Mesothelial cell of epicardium (in vitro differentiated cells): Measurements from ENCODE around the gene TMEM45B. TPM values are rescaled to one million over a fixed set of nuclear protein-coding genes. Genes with fewer than 3 reads are reported as not detected.
"Not testable (repeated sequence)": the region's sequence is repeated elsewhere in the genome, so short reads cannot be mapped to it uniquely, and the experiment has no call there.

Source experiments
- DNase-seq, 2 experiments: peaks; one replicate each; pipeline ENCODE4 v3.0.0; 2021; ENCODE audit warnings: low spot score in 2 of 2; ENCODE audit not compliant: unreplicated experiment in 2 of 2
- H3K27ac Mint-ChIP-seq: 2 replicates; pipeline ENCODE4 v1.8.0; 2021; ENCODE audit warnings: mixed read lengths
- H3K27me3 Mint-ChIP-seq: 2 replicates; pipeline ENCODE4 v1.8.0; 2021; ENCODE audit warnings: low read depth, mixed read lengths
- H3K36me3 Mint-ChIP-seq: 2 replicates; pipeline ENCODE4 v1.8.0; 2021; ENCODE audit warnings: mixed read lengths
- H3K4me1 Mint-ChIP-seq: 2 replicates; pipeline ENCODE4 v1.8.0; 2021; ENCODE audit warnings: mixed read lengths
- H3K4me3 Mint-ChIP-seq: 2 replicates; pipeline ENCODE4 v1.8.0; 2021; ENCODE audit warnings: mild to moderate bottlenecking, moderate library complexity, mixed read lengths
- H3K9me3 Mint-ChIP-seq: 2 replicates; pipeline ENCODE4 v1.8.0; 2021; ENCODE audit warnings: mixed read lengths
- CTCF ChIP-seq: fragments of 200-600 bp; sonication (generic); IDR thresholded peaks from one replicate; pipeline ENCODE4 v1.5.0; 2021; ENCODE audit warnings: antibody characterized with exemption; ENCODE audit not compliant: unreplicated experiment
- total RNA-seq: library from RNA; stranded (reverse); gene quantifications from 3 replicates; pipeline ENCODE4 v1.2.1, GENCODE V29; 2021

Gene TMEM45B
- total RNA-seq, 1 donor from 2014 or later: 0.80 TPM

DNA sequence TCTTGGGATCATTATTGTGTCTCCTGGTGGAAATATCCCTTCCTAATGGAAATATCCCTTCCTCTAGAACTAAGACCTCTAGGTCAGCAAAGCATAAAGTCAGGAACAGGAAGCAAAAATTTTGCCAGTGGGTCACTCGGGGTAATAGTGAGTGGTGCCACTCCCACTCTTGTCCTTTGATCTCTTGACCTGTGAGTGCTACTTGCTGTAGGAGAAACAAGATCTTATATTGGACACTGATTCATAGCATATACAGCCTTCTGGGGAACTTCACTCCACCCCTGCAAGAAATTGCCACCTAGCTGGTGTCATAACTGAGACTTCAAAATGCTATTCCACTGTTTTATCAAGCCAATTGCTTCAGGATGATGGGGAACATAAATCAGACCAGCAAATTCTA is 44.7 kb upstream of the TMEM45B start:
- Mint-ChIP-seq H3K27me3 (no peaks in the 10 kb centered on the region), H3K4me3 (no peak overlapping the region), H3K4me1 (peaks cover 4% of the 10 kb centered on the region), H3K9me3 (peaks cover 19% of the 10 kb centered on the region), H3K27ac (no peak overlapping the region), H3K36me3 (no peaks in the 10 kb centered on the region)
- DNase-seq: no peak
- TF ChIP-seq CTCF: no peak

GRCh38 chr11:129771456-129771855 is 44.2 kb upstream of the TMEM45B start:
- peaks cover 19% of the 10 kb centered on the region for H3K9me3 Mint-ChIP-seq
- not testable (repeated sequence) for H3K27me3 Mint-ChIP-seq, H3K4me1 Mint-ChIP-seq, H3K27ac Mint-ChIP-seq, H3K36me3 Mint-ChIP-seq, H3K4me3 Mint-ChIP-seq, DNase-seq

- Mint-ChIP-seq H3K36me3 (no peaks in the 10 kb centered on the region), H3K4me1 (peaks cover 20% of the 10 kb centered on the region), H3K27me3 (peaks cover 2% of the 10 kb centered on the region), H3K27ac (no peak overlapping the region), H3K4me3 (no peak overlapping the region), H3K9me3 (peaks cover 13% of the 10 kb centered on the region)
- no peak for DNase-seq
- TF ChIP-seq CTCF: no peak
These were observed 36.8 kb upstream of the TMEM45B start for GRCh38 chr11:129778877-129779276.

- peaks cover 20% of the 10 kb centered on the region for H3K4me1 Mint-ChIP-seq
- H3K9me3 Mint-ChIP-seq: peaks cover 9% of the 10 kb centered on the region
- peak overlapping the region; percentile 84 for H3K27ac Mint-ChIP-seq
- H3K36me3 Mint-ChIP-seq: no peaks in the 10 kb centered on the region
- peaks cover 2% of the 10 kb centered on the region for H3K27me3 Mint-ChIP-seq
- DNase-seq: no peak
- TF ChIP-seq CTCF: no peak
- H3K4me3 Mint-ChIP-seq: no peak overlapping the region
These were observed 36.3 kb upstream of the TMEM45B start for GRCh38 chr11:129779342-129779741.

DNA sequence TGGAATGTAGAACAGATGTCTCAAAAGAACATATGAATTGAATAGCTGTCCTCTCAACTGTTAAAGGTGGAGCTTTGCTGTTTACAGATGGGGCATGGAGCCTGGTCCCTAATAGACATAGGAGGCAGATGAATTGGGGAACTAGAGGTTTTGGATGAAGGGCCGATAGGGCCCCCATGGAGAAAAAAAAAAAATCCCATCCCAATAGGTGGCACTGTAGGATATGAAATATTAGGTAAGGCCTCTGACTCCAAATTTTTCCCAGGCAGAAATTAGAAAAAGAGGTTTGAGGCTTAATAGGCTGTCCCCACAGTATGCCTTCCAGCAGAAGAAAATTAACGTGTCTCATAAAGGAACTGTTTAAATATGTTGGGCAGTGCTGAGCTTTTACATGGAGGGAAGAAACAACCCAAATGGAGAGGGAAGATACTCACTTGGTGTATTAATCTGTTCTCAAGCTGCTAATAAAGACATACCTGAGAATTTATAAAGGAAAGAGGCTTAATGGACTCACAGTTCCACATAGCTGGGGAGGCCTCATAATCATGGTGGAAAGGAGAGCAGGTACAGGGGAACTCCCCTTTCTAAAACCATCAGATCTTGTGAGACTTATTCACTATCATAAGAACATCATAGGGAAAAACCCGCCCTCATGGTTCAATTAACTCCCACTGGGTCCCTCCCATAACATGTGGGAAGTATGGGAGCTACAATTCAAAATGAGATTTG is 30.1 kb upstream of the TMEM45B start:
- no peak for TF ChIP-seq CTCF
- Mint-ChIP-seq H3K9me3 (peaks cover 3% of the 10 kb centered on the region), H3K36me3 (no peaks in the 10 kb centered on the region), H3K27me3 (peaks cover 2% of the 10 kb centered on the region), H3K4me3 (no peak overlapping the region), H3K4me1 (no peaks in the 10 kb centered on the region), H3K27ac (no peak overlapping the region)
- no peak for DNase-seq

DNA sequence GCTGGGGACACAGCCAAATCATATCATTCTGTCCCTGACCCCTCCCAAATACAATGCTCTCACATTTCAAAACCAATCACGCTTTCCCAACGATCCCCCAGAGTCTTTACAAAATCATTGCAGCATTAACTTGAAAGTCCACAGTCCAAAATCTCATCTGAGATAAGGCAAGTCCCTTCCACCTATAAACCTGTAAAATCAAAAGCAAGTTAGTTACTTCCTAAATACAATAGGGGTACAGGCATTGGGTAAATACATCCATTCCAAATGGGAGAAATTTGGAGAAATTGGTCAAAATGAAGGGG is 29.6 kb upstream of the TMEM45B start:
- H3K27ac Mint-ChIP-seq, H3K27me3 Mint-ChIP-seq, H3K9me3 Mint-ChIP-seq, H3K36me3 Mint-ChIP-seq, DNase-seq, H3K4me3 Mint-ChIP-seq, H3K4me1 Mint-ChIP-seq: not testable (repeated sequence)
